Karpas-422 (cell line): ENCODE results near the gene FAM47A. TPM values are rescaled to one million over a fixed set of nuclear protein-coding genes. Genes with fewer than 3 reads are reported as not detected.

Experiments
- DNase-seq: peaks from one replicate; pipeline ENCODE4 v3.0.0-alpha.2; 2015
- H2AFZ ChIP-seq: fragments of 200-600 bp; sonication (generic); 2 replicates; pipeline ENCODE4 v1.6.1; 2014; ENCODE audit warnings: antibody characterized with exemption, low read length, mixed read lengths
- H3K27ac ChIP-seq: fragments of 200-600 bp; sonication (generic); 2 replicates; pipeline ENCODE4 v1.5.1; 2014; ENCODE audit warnings: mild to moderate bottlenecking, low read length, moderate library complexity
- H3K27me3 ChIP-seq: fragments of 200-600 bp; sonication (generic); 2 replicates; pipeline ENCODE4 v1.6.1; 2014; ENCODE audit warnings: low read length, mixed read lengths
- H3K36me3 ChIP-seq: fragments of 200-600 bp; sonication (generic); 2 replicates; pipeline ENCODE4 v1.6.1; 2014; ENCODE audit warnings: low read length, mixed read lengths; ENCODE audit not compliant: insufficient read depth
- H3K4me1 ChIP-seq: fragments of 200-600 bp; sonication (generic); 2 replicates; pipeline ENCODE4 v1.6.1; 2014; ENCODE audit warnings: mild to moderate bottlenecking, low read length, mixed read lengths
- H3K4me2 ChIP-seq: fragments of 200-600 bp; sonication (generic); 2 replicates; pipeline ENCODE4 v1.6.1; 2014; ENCODE audit warnings: low read length, low read depth, mild to moderate bottlenecking; ENCODE audit not compliant: poor library complexity, severe bottlenecking
- H3K4me3 ChIP-seq: fragments of 200-600 bp; sonication (generic); 2 replicates; pipeline ENCODE4 v1.5.1; 2014; ENCODE audit warnings: mild to moderate bottlenecking, antibody characterized with exemption, low read length, mixed read lengths
- H3K79me2 ChIP-seq: fragments of 200-600 bp; sonication (generic); 2 replicates; pipeline ENCODE4 v1.6.1; 2014; ENCODE audit warnings: mild to moderate bottlenecking, low read length, mixed read lengths
- H3K9ac ChIP-seq: fragments of 200-600 bp; sonication (generic); 2 replicates; pipeline ENCODE4 v1.6.0; 2014; ENCODE audit warnings: low read length
- H3K9me2 ChIP-seq: fragments of 200-600 bp; sonication (generic), shearing (Covaris generic); replicated peaks from 2 replicates; pipeline ENCODE4 v1.6.0; 2014; ENCODE audit warnings: mild to moderate bottlenecking, low read length, moderate library complexity; ENCODE audit not compliant: insufficient read depth
- H3K9me3 ChIP-seq: fragments of 300-700, 200-600 bp; sonication (generic); 2 replicates; pipeline ENCODE4 v1.6.1; 2014; ENCODE audit warnings: low read length, mixed read lengths
- H4K20me1 ChIP-seq: fragments of 200-600 bp; sonication (generic); 2 replicates; pipeline ENCODE4 v1.6.1; 2014; ENCODE audit warnings: mild to moderate bottlenecking, antibody characterized with exemption, low read length, low read depth; ENCODE audit not compliant: insufficient read depth
- total RNA-seq: library from RNA; depleted of rRNA; stranded (reverse); fragments of >200 nt; shearing (Covaris generic); gene quantifications from 2 replicates; pipeline ENCODE4 v1.2.3, GENCODE V29; 2014; ENCODE audit warnings: low replicate concordance

The FAM47A gene
- total RNA-seq, 1 experiment from 2014 or later, result not detected

- Histone ChIP-seq H3K79me2 (no peaks in the 10 kb centered on the region), H3K9me3 (peaks cover 8% of the 10 kb centered on the region), H3K27ac (no peak overlapping the region), H3K27me3 (no peaks in the 10 kb centered on the region), H3K9ac (no peak overlapping the region), H3K4me3 (no peak overlapping the region), H3K4me1 (no peaks in the 10 kb centered on the region), H3K4me2 (no peak overlapping the region), H2AFZ (no peak overlapping the region), H4K20me1 (no peaks in the 10 kb centered on the region), H3K9me2 (no peaks in the 10 kb centered on the region), H3K36me3 (no peaks in the 10 kb centered on the region)
- DNase-seq, result no peak
Observed at GRCh38 chrX:34119122-34119521, 13.0 kb downstream of the FAM47A start.

GRCh38 chrX:34112459-34112858, 19.7 kb downstream of the FAM47A start:
- Histone ChIP-seq H3K9ac (no peak overlapping the region), H3K9me2 (no peaks in the 10 kb centered on the region), H3K4me2 (no peak overlapping the region), H4K20me1 (no peaks in the 10 kb centered on the region), H2AFZ (no peak overlapping the region), H3K4me1 (no peaks in the 10 kb centered on the region), H3K9me3 (peaks cover 28% of the 10 kb centered on the region), H3K4me3 (no peak overlapping the region), H3K79me2 (no peaks in the 10 kb centered on the region), H3K27me3 (no peaks in the 10 kb centered on the region), H3K36me3 (no peaks in the 10 kb centered on the region), H3K27ac (no peak overlapping the region)
- DNase-seq, result no peak
